GM18520 (cell line): ENCODE measurements around the gene CALCOCO1.
"Not testable (repeated sequence)": the region's sequence is repeated elsewhere in the genome, so short reads cannot be mapped to it uniquely, and the experiment has no call there.

Experiments
- ATAC-seq: cut with Tn5 transposase; IDR thresholded peaks from one replicate; pipeline ENCODE4 v1.9.1; 2021; ENCODE audit not compliant: unreplicated experiment

Gene CALCOCO1

DNA sequence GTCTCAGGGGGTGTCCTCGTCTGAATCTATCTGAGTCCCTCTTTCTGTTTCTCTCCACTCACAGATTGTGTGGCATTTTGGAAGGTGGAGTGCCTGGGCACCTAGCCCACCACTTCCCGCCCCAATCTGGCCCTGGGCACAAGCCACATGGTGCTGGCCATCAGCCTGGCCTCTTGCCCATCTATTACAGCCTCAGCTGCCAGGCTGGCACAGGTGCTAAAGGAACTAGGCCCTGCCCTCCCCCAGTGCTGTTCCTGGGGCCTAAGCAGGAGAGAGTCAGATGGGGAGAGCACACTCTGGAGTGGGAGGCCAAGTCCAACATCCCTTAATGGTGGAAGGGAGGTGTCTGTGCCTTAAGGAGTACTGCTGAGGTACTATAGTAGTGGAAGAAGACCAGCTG lies 8.3 kb upstream of the CALCOCO1 start:
- ATAC-seq, result no peak

DNA sequence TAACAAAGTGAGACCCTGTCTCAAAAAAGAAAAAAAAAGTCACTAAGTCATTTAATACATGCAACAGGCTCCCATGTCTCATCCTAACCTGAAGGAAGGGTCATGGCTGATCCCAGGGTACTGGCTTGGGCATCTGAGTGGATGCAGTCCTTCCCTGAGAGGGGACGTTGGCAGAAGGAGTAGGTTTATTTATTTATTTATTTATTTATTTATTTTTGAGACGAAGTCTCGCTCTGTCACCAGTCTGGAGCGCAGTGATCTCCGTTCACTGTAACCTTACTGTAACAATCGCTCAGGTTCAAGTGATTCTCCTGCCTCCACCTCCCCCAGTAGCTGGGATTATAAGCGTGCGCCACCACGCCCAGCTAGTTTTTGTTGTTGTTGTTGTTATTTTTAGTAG lies 7.2 kb upstream of the CALCOCO1 start:
- no peak for ATAC-seq

DNA sequence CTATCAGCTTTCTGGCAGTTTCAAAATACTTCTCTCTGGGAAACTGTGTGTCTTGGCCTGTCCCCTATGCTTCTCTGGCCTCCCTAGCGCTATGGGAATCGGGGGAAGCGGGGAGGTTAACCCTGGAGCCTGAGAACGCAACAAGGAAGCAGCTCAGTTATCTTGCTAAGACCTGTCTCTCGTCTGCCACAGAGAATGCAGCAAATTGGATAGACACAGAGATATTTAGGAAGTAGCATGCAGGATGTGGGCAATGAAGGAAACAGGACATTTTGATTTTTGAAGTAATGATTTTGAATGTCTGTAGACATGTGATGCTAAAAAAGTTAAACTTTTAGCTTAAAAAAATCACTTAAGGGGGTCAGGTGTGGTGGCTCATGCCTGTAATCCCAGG lies 6.6 kb upstream of the CALCOCO1 start:
- ATAC-seq, result no peak

DNA sequence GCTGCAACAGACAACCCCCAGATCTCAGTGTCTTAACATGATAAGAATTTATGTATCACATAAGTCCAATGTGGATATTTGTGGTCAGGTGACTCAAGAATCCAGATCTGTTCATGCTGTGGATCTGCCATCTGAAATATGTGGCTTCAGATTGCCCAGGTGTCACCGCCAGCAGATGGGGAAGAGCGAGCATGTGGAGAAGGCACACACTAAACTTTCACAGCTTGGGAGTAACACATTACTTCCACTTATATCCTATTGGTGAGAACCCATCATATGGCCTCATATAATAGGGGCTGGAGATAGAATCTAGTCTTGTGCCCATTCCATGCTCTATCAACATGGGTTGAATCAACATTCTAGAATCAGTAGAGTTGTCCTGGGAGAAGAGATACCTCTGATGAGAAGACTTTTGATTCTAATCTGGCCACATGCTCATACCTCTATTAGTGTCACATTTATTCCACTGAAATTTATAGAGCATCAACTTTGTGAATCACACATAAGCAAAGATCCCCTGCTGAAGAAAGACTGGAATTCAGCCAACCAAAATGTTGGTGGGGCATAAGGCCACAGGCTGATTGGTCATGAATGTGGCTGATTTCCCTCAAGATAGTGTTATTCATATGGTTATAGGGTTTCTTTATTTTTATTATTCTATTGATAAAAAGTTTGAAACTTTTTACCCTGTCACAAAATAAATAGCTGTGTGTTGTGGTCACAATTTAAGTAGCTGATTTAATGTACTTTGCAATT lies 6.0 kb upstream of the CALCOCO1 start:
- ATAC-seq, result no peak

DNA sequence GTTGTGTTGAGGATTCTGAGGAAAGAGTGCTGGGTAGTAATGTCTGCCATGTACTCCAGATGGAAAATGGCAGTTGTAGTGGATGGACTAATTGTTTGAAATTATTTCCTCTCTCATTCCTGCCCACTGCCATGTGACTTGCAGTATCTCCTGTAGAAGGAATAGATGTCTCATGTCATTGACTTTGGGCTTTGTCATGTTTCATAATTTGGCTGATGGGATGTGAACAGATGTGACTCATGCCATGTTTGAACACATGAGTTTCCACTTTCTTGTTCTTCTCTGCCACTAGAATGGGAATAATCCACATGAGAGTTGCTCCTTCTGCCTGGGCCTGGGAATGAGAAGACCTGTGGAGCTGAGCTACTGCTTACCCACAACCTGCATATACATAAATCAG lies 2.4 kb upstream of the CALCOCO1 start:
- no peak for ATAC-seq

- no peak for ATAC-seq
Measured at GRCh38 chr12:53728206-53728605, 954 bp upstream of the CALCOCO1 start.

- ATAC-seq, result no peak
Measured at GRCh38 chr12:53726946-53727309, 324 bp downstream of the CALCOCO1 start.

DNA sequence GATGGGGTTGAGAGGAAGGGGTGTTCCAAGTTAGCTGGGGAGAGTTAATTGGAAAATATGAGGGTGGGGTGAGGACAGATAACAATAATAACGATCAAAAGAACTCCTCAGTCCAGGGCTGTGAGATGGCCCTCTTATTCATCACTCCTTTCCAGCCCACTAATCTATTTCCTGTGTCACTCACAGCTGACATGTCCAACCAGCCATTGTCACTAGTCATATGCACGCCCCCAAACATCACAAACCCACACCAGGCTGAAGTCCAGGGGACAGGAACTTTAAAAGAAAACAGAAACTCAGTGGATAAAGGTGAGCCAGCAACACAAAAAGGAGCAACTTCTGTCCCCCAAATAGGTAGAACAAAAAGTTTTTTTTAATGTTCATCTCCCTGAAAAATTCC lies 911 bp downstream of the CALCOCO1 start:
- ATAC-seq, result no peak

GRCh38 chr12:53725824-53726223 lies 1.4 kb downstream of the CALCOCO1 start:
- no peak for ATAC-seq

DNA sequence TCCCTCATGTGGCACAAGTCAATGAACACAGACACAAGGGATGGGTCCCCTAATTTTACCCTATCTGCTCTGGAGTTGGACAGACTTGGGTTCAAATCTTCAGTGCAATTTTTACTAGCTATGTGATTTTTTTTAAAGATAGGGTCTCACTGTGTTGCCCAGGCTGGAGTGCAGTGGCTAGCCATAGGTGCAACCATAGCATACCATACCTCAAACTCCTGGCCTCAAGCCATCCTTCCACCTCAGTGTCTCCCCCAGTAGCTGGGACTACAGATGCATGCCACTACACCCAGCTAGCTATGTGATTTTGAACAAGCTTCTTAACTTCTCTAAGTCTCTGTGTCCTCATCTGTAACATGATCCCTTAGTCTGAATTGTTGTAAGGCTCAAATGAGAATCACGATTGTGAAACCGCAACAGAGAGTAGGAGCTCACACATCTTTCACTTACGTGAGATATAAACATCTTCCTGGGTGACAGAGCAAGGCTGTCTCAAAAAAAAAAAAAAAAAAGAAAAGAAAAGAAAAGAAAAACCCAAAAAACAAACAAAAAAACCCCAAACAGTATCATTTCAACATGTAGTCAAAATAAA lies 4.7 kb downstream of the CALCOCO1 start:
- no peak for ATAC-seq

- no peak for ATAC-seq
Measured at GRCh38 chr12:53720946-53721345, 6.3 kb downstream of the CALCOCO1 start.

DNA sequence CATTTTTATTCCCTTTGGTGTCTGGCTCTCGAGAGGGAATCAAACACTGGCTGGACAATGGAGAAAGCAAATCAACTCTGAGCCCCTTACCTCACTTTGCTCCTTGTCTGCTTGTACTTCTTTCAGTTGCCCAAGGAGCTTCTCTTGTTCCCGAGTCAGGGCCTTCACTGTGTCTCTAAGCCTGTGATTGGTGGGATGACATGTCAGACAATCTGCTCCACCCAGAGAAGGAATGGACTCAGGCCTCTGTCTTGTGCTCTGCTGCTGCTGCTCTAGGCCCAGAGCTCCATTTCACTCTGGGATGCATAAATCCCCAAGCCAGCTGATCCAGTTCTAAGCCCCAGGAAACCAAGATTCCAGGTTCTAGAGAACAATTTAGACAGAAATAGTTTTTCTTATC lies 7.6 kb downstream of the CALCOCO1 start:
- ATAC-seq, result no peak

DNA sequence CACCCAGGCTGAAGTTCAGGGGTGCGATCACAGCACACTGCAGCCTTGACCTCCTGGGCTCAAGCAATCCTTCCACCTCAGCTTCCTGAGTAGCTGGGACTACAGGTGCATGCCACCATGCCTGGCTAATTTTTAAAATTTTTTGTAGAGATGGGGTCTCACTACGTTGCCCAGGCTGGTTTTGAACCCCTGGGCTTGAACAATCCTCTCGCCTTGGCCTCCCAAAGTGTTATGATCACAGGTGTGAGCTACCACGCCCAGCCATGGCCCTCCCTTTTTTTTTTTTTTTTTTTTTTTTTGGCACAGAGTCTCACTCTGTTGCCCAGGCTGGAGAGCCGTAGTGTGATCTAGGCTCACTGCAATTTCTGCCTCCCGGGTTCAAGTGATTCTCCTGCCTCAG lies 8.7 kb downstream of the CALCOCO1 start:
- not testable (repeated sequence) for ATAC-seq

DNA sequence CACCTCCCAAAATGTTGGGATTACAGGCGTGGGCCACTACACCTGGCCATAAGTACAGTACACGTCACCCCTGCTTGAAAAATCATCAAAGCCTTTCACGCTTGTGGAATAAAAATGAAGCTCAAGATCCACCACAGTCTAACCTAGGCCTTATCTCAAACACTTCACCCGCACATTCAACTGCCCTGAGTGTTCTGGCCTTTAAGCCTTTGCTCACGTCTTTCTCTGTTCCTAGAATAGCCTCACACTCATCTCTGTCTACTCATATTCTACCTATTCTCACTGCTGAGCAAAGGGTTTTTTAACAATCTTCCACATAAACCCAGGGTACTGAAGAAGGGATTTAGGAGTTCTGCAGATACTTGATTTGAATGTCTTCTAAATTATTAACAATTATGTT lies 9.9 kb downstream of the CALCOCO1 start:
- no peak for ATAC-seq

- ATAC-seq, result no peak
Measured at GRCh38 chr12:53714004-53714403, 13.2 kb downstream of the CALCOCO1 start.

DNA sequence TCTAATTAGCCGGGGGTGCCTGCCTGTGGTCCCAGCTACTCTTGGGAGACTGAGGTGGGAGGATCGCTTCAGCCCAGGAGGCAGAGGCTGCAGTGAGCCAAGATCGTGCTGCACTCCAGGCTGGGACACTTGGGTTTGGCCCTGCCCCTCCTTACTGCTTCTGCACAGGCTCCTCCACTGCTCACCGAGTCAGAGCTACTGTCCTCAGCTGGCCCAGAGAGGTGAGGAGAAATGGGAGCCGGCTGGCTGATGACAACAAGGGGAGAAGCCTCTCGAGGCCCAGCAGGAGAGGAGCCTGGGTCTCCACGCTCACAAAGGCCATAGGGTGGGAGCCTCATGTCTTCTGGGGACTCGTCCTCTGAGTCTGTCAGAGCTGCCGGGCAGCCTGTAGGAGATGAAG lies 13.7 kb downstream of the CALCOCO1 start:
- ATAC-seq, result no peak

DNA sequence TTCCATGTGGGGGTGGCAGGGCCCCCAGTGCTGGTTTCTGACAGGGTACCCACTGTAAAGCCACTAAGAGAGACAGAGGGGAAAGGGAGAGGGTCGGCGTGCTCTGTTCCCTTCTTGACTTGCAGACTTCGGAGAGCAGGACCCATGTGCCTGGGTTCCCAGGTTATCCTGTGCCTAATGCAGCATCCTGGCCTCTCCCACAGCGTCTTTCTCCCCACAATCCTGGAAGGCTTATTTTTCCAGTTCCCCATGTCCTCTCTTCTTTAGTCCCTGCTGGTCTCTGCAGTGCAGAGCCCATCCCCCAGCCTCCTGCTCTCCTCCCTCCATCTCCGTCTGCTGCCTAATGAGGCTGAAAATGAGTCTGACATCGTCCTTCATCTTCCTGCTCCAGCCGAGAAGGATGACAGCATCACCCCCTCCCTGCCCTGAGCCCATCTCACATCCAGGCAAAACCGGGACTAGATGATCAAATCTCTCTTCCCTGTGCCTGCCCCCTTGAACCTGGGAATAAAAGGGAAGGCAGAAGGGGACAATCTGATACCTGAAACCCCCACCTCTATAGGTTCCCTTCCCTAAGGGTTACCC lies 15.1 kb downstream of the CALCOCO1 start:
- no peak for ATAC-seq

GRCh38 chr12:53710091-53710490 lies 17.2 kb downstream of the CALCOCO1 start:
- no peak for ATAC-seq

- ATAC-seq, result no peak
Measured at GRCh38 chr12:53709671-53710070, 17.6 kb downstream of the CALCOCO1 start.

DNA sequence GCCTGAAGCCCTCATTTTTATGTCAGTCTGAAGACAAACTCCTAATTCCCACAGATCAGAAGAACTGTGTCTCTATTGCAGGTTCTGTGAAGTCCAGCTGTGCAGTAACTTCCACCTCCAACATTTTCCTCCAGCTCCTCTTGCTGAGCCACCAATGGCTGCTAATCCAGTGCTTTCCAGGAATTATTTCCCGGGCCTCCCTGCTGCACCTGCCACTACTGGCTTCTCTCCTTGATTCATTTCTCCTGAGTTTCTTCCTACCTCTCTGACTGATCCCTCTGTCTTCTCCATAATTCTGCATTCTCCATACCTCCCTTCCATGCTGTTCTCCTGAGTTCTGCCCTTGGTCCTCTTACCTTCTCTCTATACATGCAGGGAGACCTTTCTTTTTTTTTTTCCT lies 21.2 kb downstream of the CALCOCO1 start:
- ATAC-seq, result no peak

- no peak for ATAC-seq
Measured at GRCh38 chr12:53703756-53704155, 23.5 kb downstream of the CALCOCO1 start.

DNA sequence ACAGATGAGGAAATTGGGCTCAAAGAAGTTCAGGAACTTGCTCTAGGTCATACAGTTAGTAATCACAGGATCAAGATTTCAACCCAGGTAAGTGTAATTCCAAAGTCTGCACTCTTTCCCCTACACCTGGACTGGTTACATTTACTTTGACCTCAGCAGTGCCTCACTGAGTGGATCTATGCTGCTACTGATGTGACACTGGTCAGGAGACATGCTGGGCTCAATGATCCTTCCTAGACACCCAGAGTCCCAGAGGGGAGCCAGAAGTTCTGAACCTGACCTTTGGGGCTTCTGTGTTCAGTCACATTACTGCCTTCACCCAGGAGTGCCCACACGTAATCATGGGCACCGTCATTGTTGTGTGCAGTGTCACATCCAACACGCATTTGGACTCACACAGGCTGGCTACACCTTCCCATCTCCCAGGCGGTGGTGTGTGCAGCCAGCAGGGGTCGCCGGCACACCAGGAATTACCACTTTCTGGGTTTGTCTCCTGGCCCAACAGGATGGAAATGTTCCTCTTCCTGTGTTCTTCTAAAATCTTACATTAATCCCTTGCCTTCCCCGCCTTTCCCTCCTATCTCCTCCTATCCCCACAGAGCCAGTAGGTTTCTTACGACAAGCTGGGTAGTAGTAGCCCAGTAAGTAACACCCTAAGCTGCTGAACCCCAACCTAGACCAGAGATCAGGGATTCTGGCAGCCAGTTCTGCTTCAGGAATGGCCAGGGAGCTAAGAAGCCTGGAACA lies 25.6 kb downstream of the CALCOCO1 start:
- ATAC-seq, result no peak
